GM03348 (cell line): ENCODE results near the gene CHTF8.
A peak's percentile ranks its signal among the peaks of the same experiment; 100 is the strongest.
"Not testable (repeated sequence)": the region's sequence is repeated elsewhere in the genome, so short reads cannot be mapped to it uniquely, and the experiment has no call there.

ENCODE experiments used
- DNase-seq: peaks from one replicate; pipeline ENCODE4 v3.0.0; 2012; ENCODE audit warnings: low spot score

Gene CHTF8

GRCh38 chr16:69138608-69139007, 6.2 kb upstream of the CHTF8 start:
- no peak for DNase-seq

DNA sequence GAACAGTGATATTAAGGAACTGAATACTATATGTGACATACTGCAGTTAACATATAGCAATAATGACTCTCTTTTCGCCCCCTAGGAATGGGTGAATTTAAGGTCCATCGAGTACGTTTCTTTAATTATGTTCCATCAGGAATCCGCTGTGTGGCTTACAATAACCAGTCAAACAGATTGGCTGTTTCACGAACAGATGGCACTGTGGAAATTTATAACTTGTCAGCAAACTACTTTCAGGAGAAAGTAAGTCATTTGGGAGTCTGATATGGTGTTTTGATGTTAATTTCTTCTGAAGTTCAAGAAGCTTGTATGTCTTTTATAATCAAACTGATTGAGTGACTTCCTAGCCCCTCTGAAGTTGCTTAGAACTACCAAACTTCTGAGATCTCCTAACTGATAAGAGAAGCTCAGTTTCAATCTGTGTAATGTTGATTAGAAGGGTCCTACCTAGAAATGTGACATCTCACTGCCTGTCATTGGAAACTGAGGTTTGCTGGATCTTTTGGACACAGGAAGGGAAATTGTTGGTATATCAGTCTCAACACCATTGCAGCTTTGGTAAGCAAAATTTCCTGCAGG, 1.1 kb upstream of the CHTF8 start:
- no peak for DNase-seq

- DNase-seq, result peak; percentile 96
These were observed 457 bp downstream of the CHTF8 start for GRCh38 chr16:69131839-69132423.

DNA sequence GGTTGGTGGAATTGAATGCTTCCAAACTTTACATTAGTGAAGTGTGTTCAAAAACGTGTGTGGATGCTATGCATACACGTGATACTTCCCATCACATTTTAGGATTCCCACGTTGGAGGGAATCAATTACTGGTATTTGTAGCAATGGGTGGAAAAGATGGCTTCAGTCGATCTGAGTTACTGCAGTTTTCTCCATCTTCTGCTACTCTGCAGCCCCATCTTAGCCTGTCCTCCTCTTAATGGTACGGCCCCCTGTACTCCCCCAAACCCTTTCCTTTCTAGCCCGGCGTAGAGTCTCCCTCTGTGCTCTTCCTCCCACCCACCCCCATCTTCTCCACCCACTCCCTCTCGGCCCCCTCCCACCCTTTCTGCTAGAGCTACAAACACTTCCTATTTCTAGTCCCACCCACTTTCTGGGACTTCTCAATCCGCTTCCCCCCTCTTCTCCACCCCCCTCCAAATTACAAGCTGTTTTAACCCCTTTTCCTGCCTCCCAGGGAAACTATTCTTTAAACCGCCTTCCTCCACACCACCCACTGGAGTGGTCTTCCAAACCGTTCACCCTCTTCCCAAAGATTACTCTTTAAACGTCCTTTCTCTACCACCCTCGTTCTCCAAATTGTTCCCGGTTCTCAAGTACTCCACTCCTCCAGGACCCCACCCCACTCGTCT, 1.1 kb downstream of the CHTF8 start:
- DNase-seq, result peak; percentile 59

DNA sequence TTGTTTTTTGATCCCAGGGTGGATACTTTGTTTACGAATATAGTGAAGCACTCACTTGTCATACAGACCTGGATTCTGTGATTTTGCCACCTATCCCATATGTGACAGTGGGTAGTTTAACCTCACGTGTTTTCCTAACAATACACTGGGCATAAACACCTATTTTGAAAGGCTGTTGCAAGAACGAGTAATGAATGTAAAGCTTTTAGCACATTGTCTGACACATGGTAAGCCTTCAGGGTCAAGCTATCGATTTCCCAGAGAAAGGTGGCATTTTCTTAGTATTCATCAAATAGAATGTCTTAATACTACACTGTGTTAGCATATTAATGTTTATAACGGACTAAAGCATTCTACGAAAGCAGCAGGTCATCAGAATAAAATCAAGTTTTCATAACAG, 1.9 kb downstream of the CHTF8 start:
- DNase-seq, result no peak

DNA sequence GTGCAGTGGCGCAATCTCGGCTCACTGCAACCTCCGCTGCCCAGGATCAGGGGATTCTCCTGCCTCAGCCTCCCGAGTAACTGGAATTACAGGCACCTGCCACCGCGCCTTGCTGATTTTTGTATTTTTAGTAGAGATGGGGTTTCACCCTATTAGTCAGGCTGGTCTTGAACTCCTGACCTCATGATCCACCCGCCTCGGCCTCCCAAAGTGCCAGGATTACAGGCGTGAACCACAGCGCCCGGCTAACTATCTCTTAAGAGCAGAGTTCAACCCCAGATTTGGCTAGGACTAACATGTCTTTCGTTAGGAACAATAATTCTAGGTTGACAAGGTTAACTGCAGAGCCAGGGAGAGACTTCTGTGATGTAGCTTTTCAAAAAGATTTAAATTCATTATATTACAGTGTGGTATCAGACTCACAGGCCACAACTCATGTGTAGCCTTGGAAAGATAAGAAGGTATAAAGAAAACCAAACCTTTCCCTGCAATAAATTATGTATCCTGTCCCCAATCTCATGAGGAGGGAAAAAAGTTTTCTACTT, 4.3 kb downstream of the CHTF8 start:
- no peak for DNase-seq

- DNase-seq, result not testable (repeated sequence)
These were observed 5.6 kb downstream of the CHTF8 start for GRCh38 chr16:69126801-69127200.

GRCh38 chr16:69126221-69126620, 6.2 kb downstream of the CHTF8 start:
- DNase-seq, result no peak

DNA sequence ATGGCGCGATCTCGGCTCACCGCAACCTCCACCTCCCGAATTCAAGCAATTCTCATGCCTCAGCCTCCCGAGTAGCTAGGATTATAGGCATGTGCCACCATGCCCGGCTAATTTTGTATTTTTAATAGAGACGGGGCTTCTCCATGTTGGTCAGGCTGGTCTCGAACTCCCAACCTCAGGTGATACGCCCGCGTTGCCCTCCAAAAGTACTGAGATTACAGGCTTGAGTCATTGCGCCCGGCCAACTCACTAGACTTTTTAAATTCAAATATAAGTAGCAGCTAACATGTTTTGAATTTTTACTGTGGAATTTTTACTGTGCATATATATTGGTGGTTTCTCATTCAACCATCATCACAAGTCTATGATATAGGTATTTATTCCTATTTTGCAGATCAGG, 7.4 kb downstream of the CHTF8 start:
- DNase-seq, result not testable (repeated sequence)

DNA sequence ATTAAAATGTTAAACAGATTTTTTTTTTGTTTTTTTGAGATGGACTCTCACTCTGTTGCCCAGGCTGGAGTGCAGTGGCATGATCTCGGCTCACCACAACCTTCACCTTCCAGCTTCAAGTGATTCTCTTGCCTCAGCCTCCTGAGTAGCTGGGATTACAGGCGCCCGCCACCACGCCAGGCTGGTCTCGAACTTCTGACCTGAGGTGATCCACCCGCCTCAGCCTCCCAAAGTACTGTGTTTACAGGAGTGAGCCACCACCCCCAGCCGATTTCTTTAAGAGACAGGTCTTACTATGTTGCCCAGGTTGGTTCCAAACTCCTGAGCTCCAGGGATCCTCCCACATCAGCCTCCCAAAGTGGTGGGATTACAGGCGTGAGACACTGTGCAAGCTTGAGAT, 8.0 kb downstream of the CHTF8 start:
- not testable (repeated sequence) for DNase-seq

- DNase-seq, result peak; percentile 68
These were observed 8.5 kb downstream of the CHTF8 start for GRCh38 chr16:69123910-69124309.

DNA sequence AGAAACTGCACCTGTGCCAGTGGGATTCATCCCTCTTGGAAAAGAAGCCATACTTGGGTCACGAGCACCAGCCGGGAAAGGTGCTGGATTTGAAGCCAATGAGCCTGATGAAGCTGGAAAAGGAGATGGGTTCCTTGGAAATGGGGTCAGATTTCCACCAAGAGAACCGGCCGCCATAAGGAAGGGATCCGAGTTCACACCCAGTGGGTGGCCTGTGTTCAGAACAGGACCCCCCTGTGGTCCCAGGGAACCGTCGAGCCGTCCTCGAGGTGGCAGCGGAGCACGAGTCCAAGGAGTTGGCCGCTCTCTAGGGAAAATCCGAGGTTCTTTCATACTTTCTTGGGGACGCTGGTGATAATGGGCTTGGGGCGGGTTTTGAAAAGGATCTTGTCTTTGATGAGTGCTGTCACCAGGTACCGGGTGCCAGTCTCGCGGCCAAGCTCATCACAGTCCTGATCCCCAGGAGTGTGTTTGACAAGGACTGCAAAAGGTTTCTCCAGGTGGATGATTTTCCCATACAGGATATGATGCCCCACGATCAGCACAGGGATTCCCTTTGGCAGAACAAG, 12.2 kb downstream of the CHTF8 start:
- DNase-seq, result no peak

DNA sequence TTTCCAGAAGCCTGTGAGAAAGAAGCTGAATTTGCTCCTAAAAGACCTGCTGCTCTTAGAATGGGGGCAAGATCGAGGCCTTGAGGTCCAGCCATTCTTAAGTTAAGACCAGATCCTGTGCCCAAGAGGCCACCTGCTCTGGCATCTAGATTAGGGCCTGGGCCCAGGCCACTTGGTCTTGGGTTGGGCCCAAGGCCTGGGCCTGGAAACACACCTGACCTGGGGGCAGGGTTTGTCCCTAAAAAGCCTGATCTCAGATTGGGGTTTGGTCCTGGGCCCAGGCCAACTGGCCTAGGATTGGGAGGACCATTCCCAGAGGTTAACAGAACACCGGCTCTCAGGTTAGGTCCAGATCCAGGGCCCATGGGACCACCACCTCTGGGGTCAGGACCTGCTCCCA, 12.9 kb downstream of the CHTF8 start:
- DNase-seq, result no peak

DNA sequence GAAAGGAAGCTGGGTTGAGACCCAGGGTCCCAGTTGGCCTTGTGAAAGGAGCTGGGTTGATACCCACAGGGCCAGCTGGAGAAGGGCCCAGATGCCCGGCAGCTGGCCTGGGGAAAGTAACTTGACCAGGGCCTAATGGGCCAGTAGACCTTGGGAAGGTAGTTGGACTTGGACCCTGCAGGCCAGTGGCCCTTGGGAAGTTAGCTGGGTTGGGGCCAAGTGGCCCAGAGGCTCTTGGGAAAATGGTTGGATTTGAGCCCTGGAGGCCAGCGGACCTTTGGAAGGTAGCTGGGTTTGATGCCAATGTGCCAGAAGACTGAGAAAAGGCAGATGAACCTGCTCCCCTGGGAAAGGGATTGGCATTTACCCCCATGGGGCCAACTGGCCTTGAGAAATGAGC, 13.4 kb downstream of the CHTF8 start:
- DNase-seq, result no peak

- DNase-seq, result no peak
These were observed 13.9 kb downstream of the CHTF8 start for GRCh38 chr16:69118468-69118867.

GRCh38 chr16:69116906-69117305, 15.5 kb downstream of the CHTF8 start:
- DNase-seq, result no peak

DNA sequence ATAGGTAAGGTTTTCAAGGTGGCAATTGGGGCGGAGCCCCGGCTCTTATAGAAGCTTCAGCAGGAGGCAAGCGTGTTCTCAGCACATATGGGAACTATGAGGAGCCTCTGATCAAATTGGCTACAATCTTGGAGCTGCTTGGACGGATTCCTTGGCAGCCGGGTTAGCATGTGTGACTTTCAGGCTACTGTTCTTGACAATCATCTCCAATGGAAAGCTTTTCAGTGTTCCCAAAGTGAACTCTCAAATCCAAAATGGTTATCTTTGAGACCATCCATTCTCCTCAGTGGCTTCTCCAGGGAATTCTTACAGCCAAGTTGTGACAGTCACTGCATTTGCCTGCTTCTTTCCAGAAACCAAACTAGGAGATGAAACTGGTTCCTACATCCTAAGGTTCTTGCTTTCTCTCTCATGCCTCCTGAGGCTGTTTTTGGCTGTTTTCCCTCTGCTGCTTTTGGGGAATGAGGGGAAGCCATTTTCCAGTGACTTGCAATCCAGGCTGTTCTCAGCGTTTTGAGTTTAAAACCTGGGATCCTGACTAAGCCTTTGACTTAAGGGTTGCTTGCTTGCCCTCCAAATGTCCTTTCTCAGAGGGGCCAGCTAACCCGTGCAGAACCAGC, 16.0 kb downstream of the CHTF8 start:
- no peak for DNase-seq

DNA sequence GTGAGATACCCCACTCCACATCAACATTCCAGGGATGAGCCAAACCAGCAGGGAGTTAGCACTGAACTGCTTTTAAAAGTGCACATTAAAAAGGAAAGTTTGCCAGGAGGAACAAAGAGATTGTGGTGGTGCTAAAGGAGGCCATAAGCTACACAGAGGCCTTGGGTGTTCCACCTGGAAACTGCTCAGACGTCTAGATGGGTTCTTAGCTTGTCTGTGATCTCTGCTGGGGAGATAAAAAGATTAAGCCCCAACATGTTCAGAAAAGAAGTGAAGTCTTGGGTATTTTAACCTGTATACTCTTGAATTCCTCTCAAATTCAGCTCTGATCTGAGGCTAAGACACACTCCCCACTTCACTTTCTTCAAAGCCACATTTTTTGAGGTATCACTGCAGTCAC, 16.6 kb downstream of the CHTF8 start:
- no peak for DNase-seq

DNA sequence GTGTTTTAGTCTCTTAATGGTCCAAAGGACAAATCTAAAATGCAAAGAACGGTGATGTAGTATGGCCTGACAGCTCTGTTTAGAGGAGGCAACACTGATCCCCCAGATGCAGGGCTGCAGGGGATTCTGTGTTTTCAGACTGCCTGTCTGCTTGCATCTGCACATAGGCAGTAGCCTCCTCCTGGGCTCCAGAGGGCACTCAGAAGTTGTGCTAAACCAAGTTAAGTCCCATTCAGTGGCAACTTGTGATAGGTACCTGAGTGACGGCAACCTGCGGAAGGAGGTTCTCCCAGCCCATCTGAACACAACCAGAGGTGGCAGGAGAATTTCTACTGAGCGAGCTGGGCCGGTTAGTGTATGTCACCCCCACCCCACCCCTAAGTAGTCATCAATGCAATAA, 17.0 kb downstream of the CHTF8 start:
- no peak for DNase-seq

GRCh38 chr16:69114976-69115355, 17.4 kb downstream of the CHTF8 start:
- no peak for DNase-seq

DNA sequence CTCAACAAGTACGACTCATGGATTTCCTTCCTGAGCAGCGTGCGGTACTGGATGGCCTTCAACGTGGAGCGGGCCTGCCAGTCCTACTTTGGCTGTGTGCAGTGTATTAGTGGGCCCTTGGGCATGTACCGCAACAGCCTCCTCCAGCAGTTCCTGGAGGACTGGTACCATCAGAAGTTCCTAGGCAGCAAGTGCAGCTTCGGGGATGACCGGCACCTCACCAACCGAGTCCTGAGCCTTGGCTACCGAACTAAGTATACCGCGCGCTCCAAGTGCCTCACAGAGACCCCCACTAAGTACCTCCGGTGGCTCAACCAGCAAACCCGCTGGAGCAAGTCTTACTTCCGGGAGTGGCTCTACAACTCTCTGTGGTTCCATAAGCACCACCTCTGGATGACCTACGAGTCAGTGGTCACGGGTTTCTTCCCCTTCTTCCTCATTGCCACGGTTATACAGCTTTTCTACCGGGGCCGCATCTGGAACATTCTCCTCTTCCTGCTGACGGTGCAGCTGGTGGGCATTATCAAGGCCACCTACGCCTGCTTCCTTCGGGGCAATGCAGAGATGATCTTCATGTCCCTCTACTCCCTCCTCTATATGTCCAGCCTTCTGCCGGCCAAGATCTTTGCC, 17.9 kb downstream of the CHTF8 start:
- no peak for DNase-seq

DNA sequence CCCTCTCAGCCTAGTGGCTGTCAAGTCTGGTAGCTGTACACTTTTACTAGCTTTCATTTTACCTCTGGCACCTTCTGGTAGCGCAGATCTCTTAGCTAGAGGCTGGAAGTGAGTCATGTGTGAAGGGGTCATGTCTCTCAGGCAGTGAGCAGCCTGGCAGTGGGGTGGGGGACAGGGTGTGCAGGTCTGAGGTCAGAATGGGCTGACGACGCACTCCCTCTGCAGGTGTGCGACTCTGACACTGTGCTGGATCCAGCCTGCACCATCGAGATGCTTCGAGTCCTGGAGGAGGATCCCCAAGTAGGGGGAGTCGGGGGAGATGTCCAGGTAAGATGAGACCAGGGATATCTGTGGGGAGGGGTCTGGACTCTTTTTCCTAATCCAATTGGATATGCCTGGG, 19.2 kb downstream of the CHTF8 start:
- no peak for DNase-seq
